Measurements from ENCODE around the gene ANO7. TPM values are rescaled to one million over a fixed set of nuclear protein-coding genes. Genes with fewer than 3 reads are reported as not detected.

The ANO7 gene
- total and polyA plus RNA-seq, 5 donors from 2014 or later, result 0.17 TPM; not detected in 4

DNA sequence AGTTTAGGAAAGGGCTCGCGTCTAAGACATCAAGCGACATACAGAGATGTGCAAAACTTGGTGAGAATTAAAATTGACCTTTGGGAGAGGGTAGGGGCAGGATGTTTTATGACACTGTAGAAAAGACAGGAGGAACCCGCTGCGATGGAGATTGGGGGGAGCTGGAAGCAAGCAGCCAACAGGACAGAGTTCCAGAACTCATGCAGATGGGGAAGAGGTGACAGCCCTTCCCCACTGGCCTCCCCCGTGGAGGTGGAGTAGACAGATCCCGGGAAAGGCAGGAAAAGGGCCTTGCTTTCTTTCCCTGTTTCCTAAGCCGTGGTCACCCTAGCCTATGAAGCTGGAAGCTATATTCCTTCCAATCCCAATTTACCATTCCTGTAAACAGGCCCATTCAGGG lies 39.1 kb downstream of the ANO7 start:
- no peak overlapping the region for H3K4me3 ChIP-seq (ENCODE audit: low read depth, low read length)
- no peak for DNase-seq
- no peak for ATAC-seq (ENCODE audit: low read depth in 2 of 2)
- H3K9me3 Mint-ChIP-seq, result peaks cover 0 to 4% (median 0%) of the 10 kb centered on the region in 7 donors
- H3K27ac ChIP-seq (ENCODE audit: insufficient read depth, low read length, poor library complexity, severe bottlenecking), result no peak overlapping the region
- H3K4me3 Mint-ChIP-seq, result no peak overlapping the region
- H3K27me3 ChIP-seq (ENCODE audit: control insufficient read depth, insufficient read depth, low read length), result no peaks in the 10 kb centered on the region
- peak overlapping the region in 1 of 3 donors; percentile 5 for H3K27ac Mint-ChIP-seq
- H3K36me3 ChIP-seq (ENCODE audit: control insufficient read depth, insufficient read depth, low read length), result peaks cover 48% of the 10 kb centered on the region
- H3K27me3 Mint-ChIP-seq, result no peaks in the 10 kb centered on the region
- no peaks in the 10 kb centered on the region for H3K9me3 ChIP-seq (ENCODE audit: control insufficient read depth in 2 of 2, low read length in 2 of 2)
- peaks cover 0 to 6% (median 1%) of the 10 kb centered on the region in 4 donors for H3K4me1 Mint-ChIP-seq
- peaks cover 39% of the 10 kb centered on the region for H3K36me3 Mint-ChIP-seq
- no peaks in the 10 kb centered on the region for H3K4me1 ChIP-seq (ENCODE audit: control insufficient read depth, insufficient read depth, low read length, poor library complexity, severe bottlenecking)

DNA sequence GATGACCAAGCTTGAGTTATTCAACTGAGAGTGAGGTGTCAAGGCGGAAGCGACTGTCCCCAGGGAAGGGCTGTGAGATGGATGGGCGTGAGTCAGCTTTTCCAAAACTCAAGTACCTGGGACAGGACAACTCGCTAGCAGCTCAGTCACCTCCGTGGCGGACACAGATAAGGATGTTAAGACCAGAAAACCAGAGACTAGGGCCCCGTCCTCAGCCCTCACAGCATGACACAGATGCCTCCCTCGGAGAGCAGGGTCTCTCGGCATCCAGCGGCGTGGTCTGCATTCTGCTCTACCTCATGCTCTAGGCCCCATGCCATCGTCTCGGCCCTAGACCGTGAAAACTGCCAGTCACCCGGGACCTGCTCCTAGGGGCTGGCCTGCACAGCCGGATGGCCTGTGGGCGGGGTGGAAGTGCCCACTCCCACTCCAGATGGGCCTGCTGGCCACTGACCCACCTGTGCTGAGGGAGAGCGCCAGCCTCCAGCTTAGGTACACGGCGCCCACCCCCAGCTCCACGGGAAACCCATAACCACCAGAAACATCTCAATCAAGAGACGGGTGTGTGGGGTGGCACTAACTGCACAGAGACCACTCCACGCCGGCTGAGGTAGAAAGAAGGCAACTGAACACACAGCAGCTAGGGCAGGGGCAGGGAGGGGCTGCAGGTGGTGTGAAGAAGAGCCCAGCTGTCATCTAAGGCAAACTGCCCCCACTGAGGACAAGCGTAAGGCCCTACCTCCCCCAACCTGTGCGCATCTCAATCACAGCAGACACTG lies 39.8 kb downstream of the ANO7 start:
- ATAC-seq (ENCODE audit: low read depth in 2 of 2), result no peak
- no peak for DNase-seq
- H3K9me3 ChIP-seq (ENCODE audit: control insufficient read depth in 2 of 2, low read length in 2 of 2), result no peaks in the 10 kb centered on the region
- H3K27me3 ChIP-seq (ENCODE audit: control insufficient read depth, insufficient read depth, low read length), result no peaks in the 10 kb centered on the region
- Mint-ChIP-seq H3K36me3 (peaks cover 41% of the 10 kb centered on the region), H3K27me3 (no peaks in the 10 kb centered on the region), H3K9me3 (peaks cover 0 to 4% (median 0%) of the 10 kb centered on the region in 7 donors), H3K4me1 (peaks cover 0 to 3% (median 0%) of the 10 kb centered on the region in 4 donors), H3K27ac (no peak overlapping the region), H3K4me3 (no peak overlapping the region)
- peaks cover 53% of the 10 kb centered on the region for H3K36me3 ChIP-seq (ENCODE audit: control insufficient read depth, insufficient read depth, low read length)
- H3K4me3 ChIP-seq (ENCODE audit: low read depth, low read length), result no peak overlapping the region
- H3K4me1 ChIP-seq (ENCODE audit: control insufficient read depth, insufficient read depth, low read length, poor library complexity, severe bottlenecking), result no peaks in the 10 kb centered on the region
- no peak overlapping the region for H3K27ac ChIP-seq (ENCODE audit: insufficient read depth, low read length, poor library complexity, severe bottlenecking)

DNA sequence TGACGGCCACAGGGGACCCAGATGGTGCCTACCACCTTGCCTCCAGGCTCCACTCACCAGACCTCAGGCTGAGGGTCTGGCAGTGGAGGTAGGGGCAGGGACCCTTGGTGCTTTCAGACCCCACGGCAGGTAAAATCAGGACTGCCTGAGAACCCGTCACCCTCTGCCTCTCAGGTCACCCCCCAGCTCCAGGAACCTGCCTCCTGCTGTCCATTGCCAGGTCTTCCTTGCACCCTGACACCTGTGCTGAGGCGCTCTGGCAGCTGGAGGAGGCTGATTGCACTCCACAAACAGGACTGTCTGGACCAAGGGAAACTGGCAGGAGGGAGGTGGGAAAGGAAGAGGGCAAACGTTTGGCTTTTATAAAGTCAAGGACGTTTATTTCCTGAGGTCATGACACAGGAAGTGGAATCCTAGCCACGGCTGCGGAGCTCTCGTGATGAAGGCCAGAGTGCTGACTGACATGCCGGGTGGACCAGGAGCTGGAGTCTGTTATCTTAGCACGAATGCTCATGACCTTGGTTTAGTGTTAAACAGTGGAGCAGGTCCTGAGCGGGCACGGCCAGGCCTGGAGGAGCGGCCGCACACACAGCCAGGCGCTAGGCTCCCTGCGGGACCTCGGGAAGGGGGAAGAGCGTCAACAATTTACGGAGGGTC lies 40.5 kb downstream of the ANO7 start:
- no peak overlapping the region for H3K27ac ChIP-seq (ENCODE audit: insufficient read depth, low read length, poor library complexity, severe bottlenecking)
- H3K4me1 Mint-ChIP-seq, result peaks cover 0 to 3% (median 0%) of the 10 kb centered on the region in 4 donors
- H3K36me3 ChIP-seq (ENCODE audit: control insufficient read depth, insufficient read depth, low read length), result peaks cover 60% of the 10 kb centered on the region
- peaks cover 0 to 4% (median 0%) of the 10 kb centered on the region in 7 donors for H3K9me3 Mint-ChIP-seq
- no peaks in the 10 kb centered on the region for H3K27me3 ChIP-seq (ENCODE audit: control insufficient read depth, insufficient read depth, low read length)
- ATAC-seq (ENCODE audit: low read depth in 2 of 2) (no peak), DNase-seq (no peak)
- H3K9me3 ChIP-seq (ENCODE audit: control insufficient read depth in 2 of 2, low read length in 2 of 2), result no peaks in the 10 kb centered on the region
- H3K4me3 ChIP-seq (ENCODE audit: low read depth, low read length), result no peak overlapping the region
- no peak overlapping the region for H3K27ac Mint-ChIP-seq
- no peaks in the 10 kb centered on the region for H3K27me3 Mint-ChIP-seq
- H3K4me1 ChIP-seq (ENCODE audit: control insufficient read depth, insufficient read depth, low read length, poor library complexity, severe bottlenecking), result no peaks in the 10 kb centered on the region
- peaks cover 46% of the 10 kb centered on the region for H3K36me3 Mint-ChIP-seq
- H3K4me3 Mint-ChIP-seq, result peak overlapping the region in 1 of 4 donors; percentile 43

DNA sequence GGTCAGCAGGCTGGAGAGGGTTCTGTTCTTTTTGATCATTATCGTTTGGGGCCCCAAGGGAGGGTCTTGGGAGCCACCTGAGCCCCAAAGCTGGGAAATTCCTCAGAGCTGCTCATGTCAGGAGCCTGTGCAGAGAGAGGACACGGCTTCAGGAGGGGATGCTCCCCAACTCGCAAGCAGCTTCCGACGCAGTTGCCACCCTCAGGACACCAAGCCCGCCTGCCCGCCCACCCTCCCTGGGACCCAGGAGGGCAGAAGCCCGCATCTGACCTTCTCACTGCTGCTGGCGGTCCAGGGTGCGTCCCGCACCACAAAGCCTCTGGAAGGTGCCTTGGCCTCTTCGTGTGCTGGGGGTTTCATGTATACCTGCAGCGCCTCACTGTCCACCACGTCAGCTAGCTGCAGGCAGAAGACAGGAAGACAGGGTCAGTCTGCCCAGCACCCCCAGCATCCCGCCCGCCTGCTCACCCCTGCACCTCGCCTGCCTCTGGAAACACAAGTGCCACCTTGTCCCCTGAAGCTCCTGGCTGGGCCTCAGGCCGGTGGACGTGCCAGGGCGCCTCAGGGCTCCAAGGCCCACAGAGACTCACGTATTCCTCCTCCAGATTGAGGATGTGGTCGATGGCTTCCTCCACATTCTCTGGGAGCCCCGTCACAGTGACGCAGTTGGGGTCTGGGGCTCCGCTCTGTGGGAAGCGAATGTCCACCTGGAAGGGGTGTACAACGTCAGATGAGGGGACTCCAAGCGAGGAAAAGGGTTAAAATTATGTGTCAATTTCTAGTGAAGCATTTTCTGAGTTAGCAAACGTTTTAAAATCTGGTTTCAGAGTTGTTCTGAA lies 41.3 kb downstream of the ANO7 start:
- Histone ChIP-seq H3K27ac (ENCODE audit: insufficient read depth, low read length, poor library complexity, severe bottlenecking) (no peak overlapping the region), H3K27me3 (ENCODE audit: control insufficient read depth, insufficient read depth, low read length) (no peaks in the 10 kb centered on the region), H3K36me3 (ENCODE audit: control insufficient read depth, insufficient read depth, low read length) (peaks cover 68% of the 10 kb centered on the region), H3K4me1 (ENCODE audit: control insufficient read depth, insufficient read depth, low read length, poor library complexity, severe bottlenecking) (no peaks in the 10 kb centered on the region), H3K4me3 (ENCODE audit: low read depth, low read length) (no peak overlapping the region), H3K9me3 (ENCODE audit: control insufficient read depth in 2 of 2, low read length in 2 of 2) (no peaks in the 10 kb centered on the region)
- H3K27me3 Mint-ChIP-seq, result no peaks in the 10 kb centered on the region
- no peak overlapping the region for H3K27ac Mint-ChIP-seq
- peaks cover 51% of the 10 kb centered on the region for H3K36me3 Mint-ChIP-seq
- no peak for ATAC-seq (ENCODE audit: low read depth in 2 of 2)
- no peaks in the 10 kb centered on the region for H3K4me1 Mint-ChIP-seq
- peaks cover 0 to under 1% (median 0%) of the 10 kb centered on the region in 7 donors for H3K9me3 Mint-ChIP-seq
- DNase-seq, result no peak
- H3K4me3 Mint-ChIP-seq, result no peak overlapping the region

DNA sequence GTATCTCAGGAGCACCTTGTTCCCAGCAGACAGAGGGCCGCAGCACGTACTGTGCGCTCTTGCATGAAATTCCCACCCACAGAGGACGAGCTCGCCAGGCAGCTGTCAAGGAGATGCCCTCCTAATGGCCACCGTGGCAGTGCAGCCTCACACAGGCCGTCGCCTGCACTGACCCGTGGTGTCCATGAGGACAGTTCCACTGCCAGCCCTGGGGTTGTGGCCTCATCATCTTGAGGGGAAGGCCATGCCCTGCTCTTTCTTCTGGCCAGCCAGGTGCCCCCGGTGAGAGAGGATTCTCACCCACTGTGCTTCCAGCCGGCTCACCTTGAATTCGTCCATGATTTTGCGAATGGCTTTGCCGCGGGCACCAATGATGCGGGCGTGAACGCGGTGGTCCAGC lies 42.0 kb downstream of the ANO7 start:
- Mint-ChIP-seq H3K9me3 (no peaks in the 10 kb centered on the region), H3K27me3 (no peaks in the 10 kb centered on the region), H3K36me3 (peaks cover 58% of the 10 kb centered on the region), H3K4me1 (no peaks in the 10 kb centered on the region), H3K27ac (no peak overlapping the region), H3K4me3 (no peak overlapping the region)
- no peak for ATAC-seq (ENCODE audit: low read depth in 2 of 2)
- Histone ChIP-seq H3K4me3 (ENCODE audit: low read depth, low read length) (no peak overlapping the region), H3K36me3 (ENCODE audit: control insufficient read depth, insufficient read depth, low read length) (peaks cover 75% of the 10 kb centered on the region), H3K9me3 (ENCODE audit: control insufficient read depth in 2 of 2, low read length in 2 of 2) (no peaks in the 10 kb centered on the region), H3K27me3 (ENCODE audit: control insufficient read depth, insufficient read depth, low read length) (no peaks in the 10 kb centered on the region), H3K4me1 (ENCODE audit: control insufficient read depth, insufficient read depth, low read length, poor library complexity, severe bottlenecking) (no peaks in the 10 kb centered on the region), H3K27ac (ENCODE audit: insufficient read depth, low read length, poor library complexity, severe bottlenecking) (no peak overlapping the region)
- DNase-seq, result no peak

DNA sequence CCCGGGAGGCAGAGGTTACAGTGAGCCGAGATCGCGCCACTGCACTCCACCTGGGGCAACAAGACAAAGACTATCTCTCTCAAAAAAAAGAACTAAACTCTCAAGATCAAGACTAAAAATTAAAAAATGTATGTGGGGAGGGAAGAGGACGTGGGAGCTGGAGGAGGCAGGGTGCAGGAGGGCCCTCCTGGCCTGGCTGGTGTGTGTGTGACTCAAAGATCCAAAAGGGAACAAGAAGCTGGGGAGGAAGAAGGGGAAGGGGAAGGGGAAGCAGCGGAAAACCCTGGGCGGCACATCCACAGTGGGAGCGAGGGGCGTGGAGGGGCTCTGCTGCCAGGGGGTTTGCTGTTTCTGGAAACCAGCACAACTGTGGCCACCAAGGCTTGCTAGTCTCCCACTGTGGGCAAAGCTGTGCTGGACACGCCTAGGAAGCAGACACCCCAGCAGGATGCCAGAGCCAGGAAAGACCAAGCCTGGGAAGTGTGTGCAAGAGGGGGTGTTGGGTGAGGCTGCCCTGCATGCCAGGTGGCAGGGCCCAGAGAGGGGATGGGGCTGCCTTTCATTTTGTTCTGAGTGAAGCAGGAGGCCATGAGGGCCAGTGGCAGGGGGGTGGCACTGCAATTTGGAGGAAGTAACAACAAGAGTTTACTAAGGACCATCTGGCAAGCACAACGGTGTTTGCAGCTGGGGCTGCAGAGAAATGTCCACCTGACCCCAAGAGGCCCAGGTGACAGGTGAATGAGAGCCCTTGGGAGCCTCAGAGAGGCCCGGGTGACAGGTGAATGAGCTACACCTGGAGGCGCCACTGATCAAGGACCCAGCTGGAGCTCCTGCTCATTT lies 44.5 kb downstream of the ANO7 start:
- Mint-ChIP-seq H3K27ac (peak overlapping the region in 1 of 3 donors; percentile 22), H3K27me3 (no peaks in the 10 kb centered on the region), H3K9me3 (no peaks in the 10 kb centered on the region)

More for the DNA sequence above, 44.5 kb downstream of the ANO7 start:
- Mint-ChIP-seq H3K4me1 (peaks cover 0 to 2% (median 0%) of the 10 kb centered on the region in 4 donors), H3K4me3 (no peak overlapping the region), H3K36me3 (peaks cover 60% of the 10 kb centered on the region)
- Histone ChIP-seq H3K9me3 (ENCODE audit: control insufficient read depth in 2 of 2, low read length in 2 of 2) (no peaks in the 10 kb centered on the region), H3K4me1 (ENCODE audit: control insufficient read depth, insufficient read depth, low read length, poor library complexity, severe bottlenecking) (no peaks in the 10 kb centered on the region), H3K27me3 (ENCODE audit: control insufficient read depth, insufficient read depth, low read length) (no peaks in the 10 kb centered on the region), H3K36me3 (ENCODE audit: control insufficient read depth, insufficient read depth, low read length) (peaks cover 90% of the 10 kb centered on the region), H3K27ac (ENCODE audit: insufficient read depth, low read length, poor library complexity, severe bottlenecking) (no peak overlapping the region), H3K4me3 (ENCODE audit: low read depth, low read length) (no peak overlapping the region)
- DNase-seq (no peak), ATAC-seq (ENCODE audit: low read depth in 2 of 2) (no peak)

Measured in CD4-positive, CD25-positive, alpha-beta regulatory T cell (primary cell).